Stimulated activated CD4-positive, alpha-beta T cell treated with anti-CD3 and anti-CD28 coated beads, Interleukin-2, amount 100 ng/mL, for 48 hours (primary cell): ENCODE measurements around the gene NPRL2.

ENCODE experiments used
- DNase-seq, 2 donors: peaks; one replicate each; pipeline ENCODE4 v3.0.0-alpha.2; 2020

NPRL2 gene

GRCh38 chr3:50373146-50374051, 22.8 kb upstream of the NPRL2 start:
- no peak for DNase-seq

- no peak for DNase-seq
Measured at GRCh38 chr3:50372349-50372748, 21.8 kb upstream of the NPRL2 start.

- no peak for DNase-seq
Measured at GRCh38 chr3:50371133-50371685, 20.6 kb upstream of the NPRL2 start.

- no peak for DNase-seq
Measured at GRCh38 chr3:50370594-50370993, 20.0 kb upstream of the NPRL2 start.

- DNase-seq: no peak
Measured at GRCh38 chr3:50369012-50369670, 18.6 kb upstream of the NPRL2 start.

- no peak for DNase-seq
Measured at GRCh38 chr3:50365842-50366220, 15.3 kb upstream of the NPRL2 start.

GRCh38 chr3:50365080-50365841, 14.7 kb upstream of the NPRL2 start:
- DNase-seq: peak; percentile 85 to 94

GRCh38 chr3:50364573-50365079, 14.1 kb upstream of the NPRL2 start:
- DNase-seq: no peak

- DNase-seq: no peak
Measured at GRCh38 chr3:50359760-50360110, 9.2 kb upstream of the NPRL2 start.

GRCh38 chr3:50358911-50359759, 8.6 kb upstream of the NPRL2 start, which contains the start of gene TMEM115:
Gene TMEM115 (minus strand): TSS chr3:50359521. CDS start chr3:50359063, 458 bp downstream.
- DNase-seq: peak; percentile 87

- no peak for DNase-seq
Measured at GRCh38 chr3:50358355-50358910, 7.9 kb upstream of the NPRL2 start.

GRCh38 chr3:50357481-50357880, 6.9 kb upstream of the NPRL2 start:
- no peak for DNase-seq

- DNase-seq: no peak
Measured at GRCh38 chr3:50356553-50356952, 6.0 kb upstream of the NPRL2 start.

- no peak for DNase-seq
Measured at GRCh38 chr3:50355829-50356552, 5.4 kb upstream of the NPRL2 start.

GRCh38 chr3:50354850-50355249, 4.3 kb upstream of the NPRL2 start:
- DNase-seq: no peak

- DNase-seq: no peak
Measured at GRCh38 chr3:50354186-50354764, 3.7 kb upstream of the NPRL2 start.

GRCh38 chr3:50353245-50354004, 2.9 kb upstream of the NPRL2 start:
- DNase-seq: no peak

GRCh38 chr3:50352781-50353180, 2.2 kb upstream of the NPRL2 start:
- DNase-seq: no peak

- no peak for DNase-seq
Measured at GRCh38 chr3:50351323-50351697, 735 bp upstream of the NPRL2 start.

- DNase-seq: no peak
Measured at GRCh38 chr3:50350213-50350526, 405 bp downstream of the NPRL2 start.
